DOHH2 (cell line): Measurements from ENCODE around the gene DGAT2.

ENCODE experiments used
- H3F3A ChIP-seq: fragments of 200-600 bp; sonication (generic), shearing (Covaris generic); 2 replicates; pipeline ENCODE4 v1.6.0; 2016; ENCODE audit warnings: antibody characterized with exemption, mild to moderate bottlenecking; ENCODE audit not compliant: control insufficient read depth, insufficient read depth
- H3K27ac ChIP-seq: fragments of 200-600 bp; sonication (generic); 2 replicates; pipeline ENCODE4 v1.5.1; 2014; ENCODE audit warnings: low read depth, mild to moderate bottlenecking, low read length, moderate library complexity
- H3K27me3 ChIP-seq: fragments of 200-600 bp; sonication (generic); 2 replicates; pipeline ENCODE4 v1.6.1; 2014; ENCODE audit warnings: mild to moderate bottlenecking, low read length, mixed read lengths; ENCODE audit not compliant: control insufficient read depth
- H3K36me3 ChIP-seq: fragments of 200-600 bp; sonication (generic); 2 replicates; pipeline ENCODE4 v1.6.1; 2014; ENCODE audit warnings: mild to moderate bottlenecking, low read length, moderate library complexity, mixed read lengths; ENCODE audit not compliant: control insufficient read depth
- H3K4me1 ChIP-seq: fragments of 200-600 bp; sonication (generic); 2 replicates; pipeline ENCODE4 v1.6.1; 2014; ENCODE audit warnings: mild to moderate bottlenecking, low read length, mixed read lengths; ENCODE audit not compliant: control insufficient read depth
- H3K4me2 ChIP-seq: fragments of 200-600 bp; sonication (generic); 2 replicates; pipeline ENCODE4 v1.6.0; 2014; ENCODE audit warnings: mild to moderate bottlenecking, low read length, moderate library complexity
- H3K4me3 ChIP-seq: fragments of 200-600 bp; sonication (generic); 2 replicates; pipeline ENCODE4 v1.5.1; 2014; ENCODE audit warnings: mild to moderate bottlenecking, low read length, mixed read lengths
- H3K79me2 ChIP-seq: fragments of 200-600 bp; sonication (generic); 2 replicates; pipeline ENCODE4 v1.6.1; 2014; ENCODE audit warnings: mild to moderate bottlenecking, low read length, mixed read lengths; ENCODE audit not compliant: control insufficient read depth
- H3K9me2 ChIP-seq: fragments of 200-600 bp; sonication (generic); replicated peaks from 2 replicates; pipeline ENCODE4 v1.6.1; 2014; ENCODE audit warnings: mild to moderate bottlenecking, low read length, mixed read lengths; ENCODE audit not compliant: control insufficient read depth
- H3K9me3 ChIP-seq: fragments of 200-600 bp; sonication (generic); 2 replicates; pipeline ENCODE4 v1.6.1; 2014; ENCODE audit warnings: antibody characterized with exemption, low read length, mixed read lengths; ENCODE audit not compliant: control insufficient read depth, insufficient read depth
- H4K20me1 ChIP-seq: fragments of 200-600 bp; sonication (generic); 2 replicates; pipeline ENCODE4 v1.6.0; 2014; ENCODE audit warnings: low read depth, mild to moderate bottlenecking, antibody characterized with exemption, low read length, moderate library complexity; ENCODE audit not compliant: control insufficient read depth, insufficient read depth
- EZH2phosphoT487 ChIP-seq: fragments of 200-600 bp; sonication (generic); IDR thresholded peaks from 2 replicates; pipeline ENCODE4 v1.6.1; 2017; ENCODE audit warnings: borderline replicate concordance, mild to moderate bottlenecking, antibody characterized with exemption, low read length, moderate library complexity, mixed read lengths
- TF ChIP-seq, protein P1 (sequence below): fragments of 200-600 bp; sonication (generic); IDR thresholded peaks from one replicate; pipeline ENCODE4 v1.5.1; 2014; ENCODE audit warnings: antibody characterized with exemption, mild to moderate bottlenecking, low read depth, low read length; ENCODE audit not compliant: poor library complexity, severe bottlenecking

DGAT2 gene

DNA sequence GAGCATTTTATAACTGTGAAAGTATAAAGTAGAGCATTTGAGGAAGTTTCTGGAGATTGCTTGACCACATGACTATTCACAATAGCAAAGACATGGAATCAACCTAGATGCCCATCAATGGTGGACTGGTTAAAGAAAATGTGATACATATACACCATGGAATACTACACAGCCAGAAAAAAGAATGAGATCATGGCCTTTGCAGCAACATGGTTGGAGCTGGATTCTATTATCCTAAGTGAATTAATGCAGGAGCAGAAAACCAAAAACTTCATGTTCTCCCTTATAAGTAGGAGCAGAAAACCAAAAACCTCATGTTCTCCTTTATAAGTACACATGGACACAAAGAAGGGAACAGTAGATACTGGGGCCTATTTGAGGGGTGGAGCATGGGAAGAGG, 76.7 kb downstream of the DGAT2 start:
- Histone ChIP-seq H3K36me3 (peaks cover 73% of the 10 kb centered on the region), H3K4me1 (peaks cover 63% of the 10 kb centered on the region), H3K4me3 (no peak overlapping the region), H3K27me3 (no peaks in the 10 kb centered on the region), H3K4me2 (no peak overlapping the region), H3K9me3 (no peaks in the 10 kb centered on the region), H3K9me2 (no peaks in the 10 kb centered on the region), H3K79me2 (peaks cover 100% of the 10 kb centered on the region), H3F3A (peaks cover 11% of the 10 kb centered on the region; the same call in 1 of the 2 replicates), H4K20me1 (peaks cover 15% of the 10 kb centered on the region), H3K27ac (no peak overlapping the region)
- TF ChIP-seq EZH2phosphoT487: no peak
- TF ChIP-seq, protein P1, sequence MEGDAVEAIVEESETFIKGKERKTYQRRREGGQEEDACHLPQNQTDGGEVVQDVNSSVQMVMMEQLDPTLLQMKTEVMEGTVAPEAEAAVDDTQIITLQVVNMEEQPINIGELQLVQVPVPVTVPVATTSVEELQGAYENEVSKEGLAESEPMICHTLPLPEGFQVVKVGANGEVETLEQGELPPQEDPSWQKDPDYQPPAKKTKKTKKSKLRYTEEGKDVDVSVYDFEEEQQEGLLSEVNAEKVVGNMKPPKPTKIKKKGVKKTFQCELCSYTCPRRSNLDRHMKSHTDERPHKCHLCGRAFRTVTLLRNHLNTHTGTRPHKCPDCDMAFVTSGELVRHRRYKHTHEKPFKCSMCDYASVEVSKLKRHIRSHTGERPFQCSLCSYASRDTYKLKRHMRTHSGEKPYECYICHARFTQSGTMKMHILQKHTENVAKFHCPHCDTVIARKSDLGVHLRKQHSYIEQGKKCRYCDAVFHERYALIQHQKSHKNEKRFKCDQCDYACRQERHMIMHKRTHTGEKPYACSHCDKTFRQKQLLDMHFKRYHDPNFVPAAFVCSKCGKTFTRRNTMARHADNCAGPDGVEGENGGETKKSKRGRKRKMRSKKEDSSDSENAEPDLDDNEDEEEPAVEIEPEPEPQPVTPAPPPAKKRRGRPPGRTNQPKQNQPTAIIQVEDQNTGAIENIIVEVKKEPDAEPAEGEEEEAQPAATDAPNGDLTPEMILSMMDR: no peak

DNA sequence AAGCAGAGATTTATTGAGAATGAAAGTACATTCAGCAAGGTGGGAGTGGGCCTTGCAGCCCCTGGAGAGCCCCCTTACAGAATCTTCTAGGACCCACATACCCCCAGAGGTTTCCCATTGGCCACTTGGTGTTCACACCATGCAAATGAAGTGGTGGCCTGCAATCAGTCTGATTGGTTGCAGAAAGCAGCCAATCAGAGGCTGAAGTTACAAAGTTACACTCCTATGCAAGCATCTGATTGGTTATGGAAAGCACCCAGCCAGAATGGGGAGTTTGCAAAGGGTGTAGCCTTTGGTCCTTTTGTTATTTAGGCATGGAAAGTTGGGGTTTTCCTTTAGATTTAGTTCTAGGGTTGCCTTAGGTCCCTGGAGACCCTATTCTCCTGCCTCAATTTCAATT, 81.3 kb downstream of the DGAT2 start:
- Histone ChIP-seq H3K79me2 (peaks cover 99% of the 10 kb centered on the region), H3K27me3 (no peaks in the 10 kb centered on the region), H3K27ac (no peak overlapping the region), H3K9me3 (no peaks in the 10 kb centered on the region), H3K4me2 (no peak overlapping the region), H4K20me1 (peaks cover 14% of the 10 kb centered on the region), H3K36me3 (peaks cover 80% of the 10 kb centered on the region), H3K4me1 (peaks cover 27% of the 10 kb centered on the region), H3K9me2 (no peaks in the 10 kb centered on the region), H3F3A (peaks cover 10% of the 10 kb centered on the region; the same call in 1 of the 2 replicates), H3K4me3 (no peak overlapping the region)
- TF ChIP-seq EZH2phosphoT487: no peak
- TF ChIP-seq, protein P1: no peak

DNA sequence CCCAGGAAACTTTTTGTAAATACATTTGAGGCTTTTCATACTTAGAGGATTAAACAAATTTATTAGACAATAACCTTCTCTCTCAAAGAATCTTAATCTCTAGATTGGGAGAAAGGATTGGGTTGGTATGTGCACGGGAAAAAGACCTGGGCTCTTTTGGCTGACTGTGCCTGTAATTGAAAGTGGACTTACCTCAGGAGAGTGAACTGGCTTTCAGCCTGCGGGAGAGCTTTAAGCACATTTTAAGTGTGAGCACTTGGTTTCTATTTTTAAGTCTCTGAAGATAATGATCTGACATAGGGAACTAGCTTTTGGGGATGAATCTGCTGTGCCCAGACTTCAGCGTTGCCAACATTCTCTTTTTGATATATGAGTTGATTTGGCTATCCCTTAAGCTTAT, 82.2 kb downstream of the DGAT2 start:
- Histone ChIP-seq H3K4me3 (no peak overlapping the region), H3K9me2 (no peaks in the 10 kb centered on the region), H3K9me3 (no peaks in the 10 kb centered on the region), H3K27ac (no peak overlapping the region), H3K4me2 (no peak overlapping the region), H3F3A (peaks cover 10% of the 10 kb centered on the region; the same call in 1 of the 2 replicates), H3K4me1 (peaks cover 19% of the 10 kb centered on the region), H4K20me1 (peaks cover 10% of the 10 kb centered on the region), H3K27me3 (no peaks in the 10 kb centered on the region), H3K36me3 (peaks cover 79% of the 10 kb centered on the region), H3K79me2 (peaks cover 99% of the 10 kb centered on the region)
- TF ChIP-seq, protein P1: no peak
- no peak for TF ChIP-seq EZH2phosphoT487
